HCT116 (cell line): ENCODE results near the gene TOR1AIP2. TPM values are rescaled to one million over a fixed set of nuclear protein-coding genes. Genes with fewer than 3 reads are reported as not detected.

Experiments used
- ATAC-seq: fragments of 200-7000 bp; cut with Tn5 transposase; 2 replicates; pipeline ENCODE4 v1.9.1; 2020; ENCODE audit warnings: mild to moderate bottlenecking, moderate library complexity
- Bru-seq: library from RNA; stranded (reverse); fragments of 400-500 nt; gene quantifications from one replicate; lab custom pipeline; 2021; lab: Mats Ljungman, UMichigan
- BruChase-seq, 2 experiments: library from RNA; stranded (reverse); fragments of 400-500 nt; gene quantifications; one replicate each; lab custom pipeline; 2021; lab: Mats Ljungman, UMichigan
- BruUV-seq: library from RNA; stranded (reverse); fragments of 400-500 nt; replicated peaks from 2 replicates; lab custom pipeline; 2021; lab: Mats Ljungman, UMichigan
- CTCF ChIA-PET: fragments of 300-600 bp; sonication (Branson Sonifier 250); formaldehyde crosslinking; loops from one replicate; lab custom pipeline; 2021; ENCODE audit warnings: antibody characterized with exemption; lab: Charles Lee
- POLR2A ChIA-PET: fragments of 300-600, 350-600 bp; sonication (Branson Sonifier 250); formaldehyde crosslinking; loops from one replicate; lab custom pipeline; 2021; ENCODE audit warnings: antibody characterized with exemption; lab: Charles Lee
- RAD21 ChIA-PET, 2 experiments: fragments of 300-600 bp; sonication (Branson Sonifier 250); formaldehyde crosslinking; loops; one replicate each; lab custom pipeline; 2023; ENCODE audit warnings: low total read pairs in 2 of 2; ENCODE audit not compliant: uncharacterized antibody in 2 of 2, unreplicated experiment in 2 of 2, low non-redundant PET in 1 of 2; lab: Charles Lee
- DNase-seq: peaks from one replicate; pipeline ENCODE4 v3.0.0-alpha.2; 2010; ENCODE audit warnings: low read depth, low spot score
- H2AFZ ChIP-seq: fragments of 200-600 bp; shearing (Covaris generic), sonication (generic); 2 replicates; pipeline ENCODE4 v1.6.1; 2017; ENCODE audit warnings: low read depth, mixed run types, mixed read lengths, antibody characterized with exemption, low read length; ENCODE audit not compliant: poor library complexity, severe bottlenecking
- H3K27ac ChIP-seq: 2 replicates; pipeline ENCODE4 v1.5.1; 2012; ENCODE audit warnings: low read depth, low read length
- H3K27me3 ChIP-seq: fragments of 200-600 bp; sonication (generic); 2 replicates; pipeline ENCODE4 v1.6.1; 2016; ENCODE audit warnings: mixed run types, low read length, mixed read lengths; ENCODE audit not compliant: insufficient read depth
- H3K36me3 ChIP-seq, 2 experiments: fragments of 200-500 bp in 1 of 2; fragments of 200-600 bp in 1 of 2; sonication (Bioruptor generic) in 1 of 2; sonication (generic) in 1 of 2; 2 replicates each; pipeline versions ENCODE4 v1.5.1 to v1.6.1; 2014 to 2016; ENCODE audit warnings: low read length in 2 of 2, inconsistent platforms in 1 of 2, mixed read lengths in 1 of 2, mixed run types in 1 of 2; ENCODE audit not compliant: insufficient read depth in 2 of 2, control insufficient read depth in 1 of 2
- H3K4me1 ChIP-seq, 2 experiments: fragments of 200-600 bp in 1 of 2; sonication (generic) in 1 of 2; 2 replicates each; pipeline versions ENCODE4 v1.5.1 to v1.6.1; 2012 to 2017; ENCODE audit warnings: low read length in 2 of 2, inconsistent platforms in 1 of 2, mild to moderate bottlenecking in 1 of 2, mixed read lengths in 1 of 2, mixed run types in 1 of 2, moderate library complexity in 1 of 2; ENCODE audit not compliant: insufficient read depth in 2 of 2, control insufficient read depth in 1 of 2
- H3K4me2 ChIP-seq: fragments of 200-600 bp; sonication (generic); 2 replicates; pipeline ENCODE4 v1.6.1; 2017; ENCODE audit warnings: mixed run types, low read length, mixed read lengths
- H3K4me3 ChIP-seq, 2 experiments: fragments of 200-600 bp in 1 of 2; sonication (generic) in 1 of 2; replicated peaks in 1 of 2; 2 replicates each; pipeline ENCODE4 v1.5.1; 2011 to 2016; ENCODE audit warnings: low read length in 2 of 2, control low read depth in 1 of 2, low read depth in 1 of 2, mild to moderate bottlenecking in 1 of 2, mixed read lengths in 1 of 2, mixed run types in 1 of 2
- H3K79me2 ChIP-seq: fragments of 200-600 bp; sonication (generic); 2 replicates; pipeline ENCODE4 v1.6.1; 2017; ENCODE audit warnings: mild to moderate bottlenecking, mixed run types, low read length, moderate library complexity, mixed read lengths; ENCODE audit not compliant: insufficient read depth
- H3K9ac ChIP-seq: fragments of 200-600 bp; sonication (generic); 2 replicates; pipeline ENCODE4 v1.6.1; 2016; ENCODE audit warnings: low read length, mixed read lengths
- H3K9me2 ChIP-seq: fragments of 200-600 bp; sonication (generic), shearing (Covaris generic); 2 replicates; pipeline ENCODE4 v1.6.1; 2017; ENCODE audit warnings: mixed run types, mild to moderate bottlenecking, moderate library complexity; ENCODE audit not compliant: insufficient read depth
- H3K9me3 ChIP-seq, 2 experiments: fragments of 200-500 bp in 1 of 2; fragments of 200-600 bp in 1 of 2; sonication (Bioruptor generic) in 1 of 2; sonication (generic) in 1 of 2; 2 replicates each; pipeline ENCODE4 v1.6.1; 2014 to 2017; ENCODE audit warnings: low read length in 2 of 2, mixed read lengths in 2 of 2, inconsistent platforms in 1 of 2, low read depth in 1 of 2, mild to moderate bottlenecking in 1 of 2, mixed run types in 1 of 2, moderate library complexity in 1 of 2; ENCODE audit not compliant: control insufficient read depth in 1 of 2, insufficient read depth in 1 of 2
- H4K20me1 ChIP-seq: fragments of 200-600 bp; sonication (generic), shearing (Covaris generic); 2 replicates; pipeline ENCODE4 v1.6.1; 2017; ENCODE audit warnings: mixed run types, mild to moderate bottlenecking, moderate library complexity; ENCODE audit not compliant: insufficient read depth
- ATF3 ChIP-seq: IDR thresholded peaks from 2 replicates; pipeline ENCODE4 v1.6.1; 2012
- CBX3 ChIP-seq: IDR thresholded peaks from 2 replicates; pipeline ENCODE4 v1.6.1; 2012; ENCODE audit warnings: low read depth
- CEBPB ChIP-seq: IDR thresholded peaks from 2 replicates; pipeline ENCODE4 v1.6.1; 2012; ENCODE audit warnings: low read depth
- CTCF ChIP-seq, 3 experiments: fragments of 200-600 bp in 1 of 3; sonication (generic) in 1 of 3; IDR thresholded peaks in 2 of 3; conservative IDR thresholded peaks in 1 of 3; 2 replicates each; pipeline ENCODE4 v1.5.1; 2012 to 2017; ENCODE audit warnings: low read depth in 2 of 3, low read length in 2 of 3, antibody characterized with exemption in 1 of 3, borderline replicate concordance in 1 of 3, control low read depth in 1 of 3, mild to moderate bottlenecking in 1 of 3, mixed read lengths in 1 of 3, mixed run types in 1 of 3, moderate library complexity in 1 of 3; ENCODE audit not compliant: insufficient read depth in 1 of 3
- EGR1 ChIP-seq: IDR thresholded peaks from 2 replicates; pipeline ENCODE4 v1.6.1; 2012; ENCODE audit warnings: low read depth
- ELF1 ChIP-seq: IDR thresholded peaks from 2 replicates; pipeline ENCODE4 v1.6.1; 2012; ENCODE audit warnings: low read depth, borderline replicate concordance
- EZH2 ChIP-seq: fragments of 200-600 bp; sonication (generic); IDR thresholded peaks from 2 replicates; pipeline ENCODE4 v1.6.1; 2017; ENCODE audit warnings: antibody characterized with exemption, mixed run types
- EZH2phosphoT487 ChIP-seq: fragments of 200-600 bp; IDR thresholded peaks from 2 replicates; pipeline ENCODE4 v1.6.1; 2018; ENCODE audit warnings: antibody characterized with exemption, borderline replicate concordance
- FOSL1 ChIP-seq: IDR thresholded peaks from 2 replicates; pipeline ENCODE4 v1.6.1; 2012; ENCODE audit warnings: low read depth
- JUND ChIP-seq: IDR thresholded peaks from 2 replicates; pipeline ENCODE4 v1.6.1; 2012
- MAX ChIP-seq: IDR thresholded peaks from 2 replicates; pipeline ENCODE4 v1.6.1; 2012
- POLR2A ChIP-seq: IDR thresholded peaks from 2 replicates; pipeline ENCODE4 v1.7.0; 2011; ENCODE audit warnings: borderline replicate concordance; ENCODE audit not compliant: insufficient read depth, insufficient read length; ENCODE audit errors: extremely low read depth
- POLR2AphosphoS5 ChIP-seq: IDR thresholded peaks from 2 replicates; pipeline ENCODE4 v1.6.1; 2011; ENCODE audit warnings: mild to moderate bottlenecking, low read depth, low read length, moderate library complexity
- RAD21 ChIP-seq: IDR thresholded peaks from 2 replicates; pipeline ENCODE4 v1.6.1; 2012; ENCODE audit warnings: low read depth, mild to moderate bottlenecking
- SIN3A ChIP-seq: IDR thresholded peaks from 2 replicates; pipeline ENCODE4 v1.6.1; 2012; ENCODE audit warnings: low read depth
- SP1 ChIP-seq: IDR thresholded peaks from 2 replicates; pipeline ENCODE4 v1.6.1; 2012; ENCODE audit warnings: low read depth
- SRF ChIP-seq: IDR thresholded peaks from 2 replicates; pipeline ENCODE4 v1.6.1; 2012; ENCODE audit warnings: low read depth
- TCF7L2 ChIP-seq: IDR thresholded peaks from 2 replicates; pipeline ENCODE4 v1.7.0; 2011; ENCODE audit warnings: borderline replicate concordance, inconsistent platforms; ENCODE audit not compliant: insufficient read depth, insufficient read length; ENCODE audit errors: extremely low read depth
- YY1 ChIP-seq: IDR thresholded peaks from 2 replicates; pipeline ENCODE4 v1.6.1; 2011; ENCODE audit warnings: low read length, low read depth, moderate library complexity, mild to moderate bottlenecking; ENCODE audit not compliant: insufficient replicate concordance; ENCODE audit errors: extremely low read depth
- ZBTB33 ChIP-seq: IDR thresholded peaks from 2 replicates; pipeline ENCODE4 v1.6.1; 2011; ENCODE audit warnings: mild to moderate bottlenecking, low read length, moderate library complexity; ENCODE audit not compliant: insufficient replicate concordance; ENCODE audit errors: extremely low read depth
- ZFX ChIP-seq: fragments of 450-650 bp; IDR thresholded peaks from 2 replicates; pipeline ENCODE4 v1.6.1; 2017
- ZNF274 ChIP-seq: fragments of 200-500 bp; sonication (Bioruptor generic); IDR thresholded peaks from 2 replicates; pipeline ENCODE4 v1.6.1; 2014; ENCODE audit warnings: mild to moderate bottlenecking, low read depth, low read length, inconsistent platforms
- intact Hi-C: fragments of 100-400 bp; cut with micrococcal nuclease; formaldehyde crosslinking; loops from 2 replicates; pipeline ENCODE4 v1.10.0; 2022
- long read RNA-seq: library from polyadenylated mRNA; unstranded; transcript quantifications from one replicate; pipeline ENCODE4 v2.0.0, GENCODE V29; 2021; ENCODE audit not compliant: unreplicated experiment
- polyA plus RNA-seq: library from polyadenylated mRNA; unstranded; fragments of >200 nt; gene quantifications from 2 replicates; pipeline ENCODE4 v1.2.1, GENCODE V29; 2012; ENCODE audit warnings: missing spikeins
- total RNA-seq: library from RNA; stranded (reverse); gene quantifications from one replicate; pipeline ENCODE4 v1.2.1, GENCODE V29; 2021; ENCODE audit not compliant: unreplicated experiment

Gene TOR1AIP2
- total RNA-seq (106 TPM), Bru-seq, nascent RNA (percentile 96 among the genes with signal in this experiment), BruChase-seq, experiment 1, labeled RNA remaining after a 6-hour chase (percentile 98 among the genes with signal in this experiment), BruChase-seq, experiment 2, labeled RNA remaining after a 2-hour chase (percentile 97 among the genes with signal in this experiment)
- 23.4 and 24.2 TPM in 2 replicates for polyA plus RNA-seq
- long read RNA-seq, full-length matches to known transcripts, result 39 of 76 reads
- long read RNA-seq, partial matches to known transcripts, result 3 of 76 reads
- long read RNA-seq, other reads (novel, unspliced or antisense), result 34 of 76 reads

- Histone ChIP-seq H3K4me1 (peaks cover 10 to 30% of the 10 kb centered on the region in 2 experiments), H3K79me2 (peaks cover 50% of the 10 kb centered on the region)
- TF ChIP-seq SP1 (peak; percentile 69), FOSL1 (no peak), ZFX (peak; percentile 36), POLR2AphosphoS5 (peak; percentile 100), TCF7L2 (no peak), SRF (no peak), SIN3A (peak; percentile 79), EZH2 (no peak), ZBTB33 (peak; percentile 66), JUND (no peak), MAX (peak; percentile 45; the same call in 1 of the 2 replicates), ZNF274 (no peak), EZH2phosphoT487 (no peak), ATF3 (no peak), RAD21 (no peak), EGR1 (no peak), CEBPB (no peak), POLR2A (peak; percentile 97), ELF1 (no peak), YY1 (peak; percentile 68), CTCF (IDR thresholded peaks at IDR 0.05 in 2 of 3, conservative IDR thresholded peaks at IDR 0.05 in 1 of 3; ENCODE audit: borderline replicate concordance in 1 of 3, insufficient read depth in 1 of 3, low read depth in 2 of 3, low read length in 2 of 3) (no peak), CBX3 (peak; percentile 13; the same call in 1 of the 2 replicates)
Measured at GRCh38 chr1:179877586-179878265, at the start of gene TOR1AIP2. TSS of gene TOR1AIP2 (minus strand) at chr1:179877803. CDS start at chr1:179852665, 25,138 bp downstream.

More at GRCh38 chr1:179877586-179878265, at the start of gene TOR1AIP2:
- Histone ChIP-seq H3K9me2 (no peaks in the 10 kb centered on the region), H3K27ac (peak within 1 kb of the TSS; percentile 51), H3K27me3 (no peaks in the 10 kb centered on the region), H3K36me3 (peaks cover 18 to 29% of the 10 kb centered on the region in 2 experiments), H3K9me3 (no peaks in the 10 kb centered on the region), H3K4me2 (peak within 1 kb of the TSS; percentile 87), H2AFZ (peak within 1 kb of the TSS; percentile 80), H4K20me1 (peaks cover 28% of the 10 kb centered on the region; the same call in 1 of the 2 replicates), H3K4me3 (peak within 1 kb of the TSS; percentile 64 to 85), H3K9ac (peak within 1 kb of the TSS; percentile 86)
- ATAC-seq (peak; percentile 73), DNase-seq (peak; percentile 74)
- ChIA-PET CTCF (interaction anchor here (0.6 to 1.3 kb wide), 2 partner anchors 10 kb away, joined by 4 read pairs; no protein-coding TSS in a partner anchor), POLR2A (no interaction called here), RAD21 (no interaction called here)
- intact Hi-C loops, result no loop called here
- no TSS peak for BruUV-seq
